Measurements from ENCODE around the gene NPAS4.
A peak's percentile ranks its signal among the peaks of the same experiment; 100 is the strongest.

- TF ChIP-seq, protein P1, sequence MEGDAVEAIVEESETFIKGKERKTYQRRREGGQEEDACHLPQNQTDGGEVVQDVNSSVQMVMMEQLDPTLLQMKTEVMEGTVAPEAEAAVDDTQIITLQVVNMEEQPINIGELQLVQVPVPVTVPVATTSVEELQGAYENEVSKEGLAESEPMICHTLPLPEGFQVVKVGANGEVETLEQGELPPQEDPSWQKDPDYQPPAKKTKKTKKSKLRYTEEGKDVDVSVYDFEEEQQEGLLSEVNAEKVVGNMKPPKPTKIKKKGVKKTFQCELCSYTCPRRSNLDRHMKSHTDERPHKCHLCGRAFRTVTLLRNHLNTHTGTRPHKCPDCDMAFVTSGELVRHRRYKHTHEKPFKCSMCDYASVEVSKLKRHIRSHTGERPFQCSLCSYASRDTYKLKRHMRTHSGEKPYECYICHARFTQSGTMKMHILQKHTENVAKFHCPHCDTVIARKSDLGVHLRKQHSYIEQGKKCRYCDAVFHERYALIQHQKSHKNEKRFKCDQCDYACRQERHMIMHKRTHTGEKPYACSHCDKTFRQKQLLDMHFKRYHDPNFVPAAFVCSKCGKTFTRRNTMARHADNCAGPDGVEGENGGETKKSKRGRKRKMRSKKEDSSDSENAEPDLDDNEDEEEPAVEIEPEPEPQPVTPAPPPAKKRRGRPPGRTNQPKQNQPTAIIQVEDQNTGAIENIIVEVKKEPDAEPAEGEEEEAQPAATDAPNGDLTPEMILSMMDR (IDR thresholded peaks at IDR 0.05), result peak in 1 of 4 experiments; percentile 17
- TF ChIP-seq POLR2A (IDR thresholded peaks at IDR 0.05) (peak; percentile 39 to 45), POLR2AphosphoS5 (IDR thresholded peaks at IDR 0.05) (peak; percentile 24)
Observed at GRCh38 chr11:66466225-66467033, 45.6 kb downstream of the NPAS4 start, which contains the start of gene PELI3.

Data from gastroesophageal sphincter (tissue), 3 donors.